HepG2 (cell line): Measurements from ENCODE around the gene C13orf42. TPM values are rescaled to one million over a fixed set of nuclear protein-coding genes. Genes with fewer than 3 reads are reported as not detected.

Experiments used
- ATAC-seq: fragments of 200-7000 bp; cut with Tn5 transposase; 3 replicates; pipeline ENCODE4 v1.9.1; 2020; ENCODE audit warnings: mild to moderate bottlenecking, moderate library complexity
- BruUV-seq: library from RNA; stranded (reverse); fragments of 400-500 nt; replicated peaks from 2 replicates; lab custom pipeline; 2021; lab: Mats Ljungman, UMichigan
- CTCF ChIA-PET: fragments of 300-600 bp; formaldehyde crosslinking; extraction: SDS; loops from one replicate; lab custom pipeline; 2021; ENCODE audit warnings: low total read pairs, inconsistent platforms, low intra/inter-chr PET ratio; lab: Yijun Ruan, JAX
- POLR2A ChIA-PET: fragments of 350-600 bp; sonication (Branson Sonifier 250); formaldehyde crosslinking; loops from one replicate; lab custom pipeline; 2020; ENCODE audit warnings: antibody characterized with exemption, inconsistent platforms; lab: Yijun Ruan, JAX
- DNase-seq: peaks from one replicate; pipeline ENCODE4 v3.0.0-alpha.2; 2015; ENCODE audit warnings: low spot score
- FAIRE-seq: peaks from 3 replicates; lab custom pipeline; 2011; peaks lifted over from hg19 to GRCh38; lab: Jason Lieb, UNC
- H2AFZ ChIP-seq: one replicate; pipeline ENCODE4 v1.6.1; 2011; ENCODE audit warnings: low read length, inconsistent platforms
- H3K27ac ChIP-seq: fragments of 300-600 bp; 3 replicates; pipeline ENCODE4 v1.8.0; 2011; ENCODE audit warnings: mixed run types, mild to moderate bottlenecking, mixed read lengths, low read length, inconsistent platforms; ENCODE audit not compliant: insufficient read depth; ENCODE audit errors: extremely low read length
- H3K27me3 ChIP-seq, 2 experiments: fragments of 200-600 bp in 1 of 2; 2 replicates in 1 of 2; 3 replicates in 1 of 2; pipeline versions ENCODE4 v1.6.0 to v1.8.0; 2011; ENCODE audit warnings: low read length in 2 of 2, mild to moderate bottlenecking in 2 of 2, moderate library complexity in 2 of 2, inconsistent platforms in 1 of 2; ENCODE audit not compliant: insufficient read depth in 2 of 2, control insufficient read depth in 1 of 2
- H3K36me3 ChIP-seq, 2 experiments: fragments of 200-600 bp in 1 of 2; replicated peaks in 1 of 2; 2 replicates in 1 of 2; 3 replicates in 1 of 2; pipeline versions ENCODE4 v1.5.1 to v1.8.0; 2011; ENCODE audit warnings: low read length in 2 of 2, inconsistent platforms in 1 of 2; ENCODE audit not compliant: insufficient read depth in 2 of 2, control insufficient read depth in 1 of 2
- H3K4me1 ChIP-seq: 2 replicates; pipeline ENCODE4 v1.5.1; 2012; ENCODE audit warnings: low read length, inconsistent platforms; ENCODE audit not compliant: insufficient read depth
- H3K4me2 ChIP-seq: 2 replicates; pipeline ENCODE4 v1.6.0; 2011; ENCODE audit warnings: low read depth, low read length, inconsistent platforms
- H3K4me3 ChIP-seq, 3 experiments: fragments of 200-600 bp in 1 of 3; sonication (generic), shearing (Covaris generic) in 1 of 3; replicated peaks in 1 of 3; 2 replicates each; pipeline ENCODE4 v1.5.1; 2011 to 2016; ENCODE audit warnings: low read length in 3 of 3, inconsistent platforms in 2 of 3, low read depth in 2 of 3, mild to moderate bottlenecking in 2 of 3, control low read depth in 1 of 3, mixed read lengths in 1 of 3; ENCODE audit not compliant: insufficient read depth in 1 of 3
- H3K79me2 ChIP-seq: one replicate; pipeline ENCODE4 v1.6.1; 2011; ENCODE audit warnings: low read length, inconsistent platforms; ENCODE audit not compliant: insufficient read depth
- H3K9ac ChIP-seq: 2 replicates; pipeline ENCODE4 v1.6.0; 2011; ENCODE audit warnings: mild to moderate bottlenecking, low read depth, low read length, inconsistent platforms; ENCODE audit not compliant: insufficient read depth
- H3K9me3 ChIP-seq: 2 replicates; pipeline ENCODE4 v1.5.1; 2012; ENCODE audit warnings: mild to moderate bottlenecking, low read length
- H4K20me1 ChIP-seq: 2 replicates; pipeline ENCODE4 v1.6.0; 2011; ENCODE audit warnings: inconsistent platforms, mild to moderate bottlenecking, low read length, moderate library complexity; ENCODE audit not compliant: insufficient read depth
- RARA ChIP-seq: IDR thresholded peaks from 2 replicates; pipeline ENCODE4 v1.6.1; 2016; ENCODE audit warnings: missing genetic modification reagents, missing compliant biosample characterization
- REST ChIP-seq, 2 experiments: IDR thresholded peaks; 2 replicates each; pipeline ENCODE4 v1.6.1; 2011 to 2012; ENCODE audit warnings: low read length in 2 of 2, borderline replicate concordance in 1 of 2, low read depth in 1 of 2, mild to moderate bottlenecking in 1 of 2, moderate library complexity in 1 of 2
- WGBS: methylation state at CpG from one replicate; pipeline ENCODE4 v1.1.6; 2017; ENCODE audit warnings: low lambda C conversion rate; 5-methylcytosine and 5-hydroxymethylcytosine counted together
- in situ Hi-C: cut with HindIII; loops from 2 replicates; pipeline ENCODE4 v1.10.0; 2017; ENCODE audit warnings: low pct_unique_long_range_greater_than_20kb; ENCODE audit not compliant: extremely low pct_ligation_motif_present
- intact Hi-C: fragments of 100-400 bp; cut with micrococcal nuclease; formaldehyde crosslinking; loops from one replicate; pipeline ENCODE4 v1.10.0; 2022; ENCODE audit not compliant: unreplicated experiment
- polyA plus RNA-seq, 8 experiments: library from polyadenylated mRNA; depleted of rRNA in 3 of 8; stranded (reverse) in 7 of 8; unstranded in 1 of 8; fragments of >200 nt; fragmentation: Illumina TruSeq in 4 of 8; extraction: Trizol in 4 of 8; gene quantifications; 2 replicates each; pipeline versions ENCODE4 v1.2.1 to v1.2.3, GENCODE V29; 2011 to 2016; ENCODE audit warnings: low read depth in 4 of 8, missing spikeins in 1 of 8, mixed read lengths in 1 of 8; ENCODE audit not compliant: insufficient read depth in 1 of 8
- total RNA-seq, 5 experiments: library from RNA; depleted of rRNA; stranded (reverse); fragments of >200 nt; fragmentation: Illumina TruSeq; extraction: Trizol; gene quantifications; 2 replicates each; pipeline ENCODE4 v1.2.3, GENCODE V29; 2016; ENCODE audit warnings: low read depth in 1 of 5

C13orf42 gene
- total and polyA plus RNA-seq, 2 of the 13 experiments (the other 11 are each of a cell fraction or from before 2014, with no cell fraction given), result not detected

GRCh38 chr13:51136276-51136980 is 25.4 kb upstream of the C13orf42 start:
- Histone ChIP-seq H3K4me2 (no peak overlapping the region), H3K4me1 (no peaks in the 10 kb centered on the region), H2AFZ (no peak overlapping the region), H3K4me3 (no peak overlapping the region), H3K79me2 (no peaks in the 10 kb centered on the region), H3K9me3 (peaks cover 2% of the 10 kb centered on the region; the same call in 1 of the 2 replicates), H3K36me3 (no peaks in the 10 kb centered on the region), H3K27ac (no peak overlapping the region), H4K20me1 (no peaks in the 10 kb centered on the region), H3K27me3 (peaks cover 0 to 11% of the 10 kb centered on the region in 2 experiments; a peak in 3 of 5 replicates), H3K9ac (no peak overlapping the region)
- no TSS peak for BruUV-seq
- in situ Hi-C loops (no loop called here), intact Hi-C loops (no loop called here)
- no peak for DNase-seq
- ATAC-seq, result no peak
- 58% methylated on average over 7 of the region's 10 CpGs for WGBS
- POLR2A ChIA-PET, result no interaction called here
- TF ChIP-seq REST (IDR thresholded peaks at IDR 0.05; ENCODE audit: borderline replicate concordance in 1 of 2, low read depth in 1 of 2, low read length in 2 of 2) (peak in 1 of 2 experiments; percentile 58; a peak in 1 of 4 replicates), RARA (CRISPR knock-in tag) (no peak)
- CTCF ChIA-PET, result no interaction called here
- FAIRE-seq, result no peak
